Measurements from ENCODE around the gene FAM185A.

FAM185A gene

GRCh38 chr7:102813191-102814024 is 64.6 kb downstream of the FAM185A start:
- Histone ChIP-seq H3K9me2 (replicated peaks; ENCODE audit: control insufficient read depth, low read length) (no peaks in the 10 kb centered on the region), H3K36me3 (ENCODE audit: control insufficient read depth, low read length) (peaks cover 2% of the 10 kb centered on the region; the same call in 1 of the 2 replicates), H4K20me1 (ENCODE audit: control insufficient read depth, insufficient read depth, low read depth, low read length) (no peaks in the 10 kb centered on the region), H3K4me2 (ENCODE audit: low read length) (peak overlapping the region; percentile 56), H3F3A (ENCODE audit: control insufficient read depth, insufficient read depth) (peaks cover 5% of the 10 kb centered on the region; the same call in 1 of the 2 replicates), H3K9me3 (ENCODE audit: control insufficient read depth, insufficient read depth, low read length) (no peaks in the 10 kb centered on the region), H3K79me2 (ENCODE audit: control insufficient read depth, low read length) (no peaks in the 10 kb centered on the region), H3K27me3 (ENCODE audit: control insufficient read depth, low read length) (no peaks in the 10 kb centered on the region), H3K27ac (ENCODE audit: low read depth, low read length) (no peak overlapping the region), H3K4me1 (ENCODE audit: control insufficient read depth, low read length) (peaks cover 51% of the 10 kb centered on the region), H3K4me3 (ENCODE audit: low read length) (no peak overlapping the region)
- TF ChIP-seq EZH2phosphoT487 (IDR thresholded peaks at IDR 0.05; ENCODE audit: borderline replicate concordance, low read length) (no peak), CTCF (IDR thresholded peaks at IDR 0.05; ENCODE audit: low read depth, low read length, poor library complexity, severe bottlenecking) (no peak)

GRCh38 chr7:102814025-102814471 is 65.2 kb downstream of the FAM185A start:
- H3K4me2 ChIP-seq (ENCODE audit: low read length): no peak overlapping the region
- H3K4me1 ChIP-seq (ENCODE audit: control insufficient read depth, low read length): peaks cover 46% of the 10 kb centered on the region
- no peaks in the 10 kb centered on the region for H3K9me3 ChIP-seq (ENCODE audit: control insufficient read depth, insufficient read depth, low read length)
- no peaks in the 10 kb centered on the region for H3K36me3 ChIP-seq (ENCODE audit: control insufficient read depth, low read length)
- peaks cover 5% of the 10 kb centered on the region; the same call in 1 of the 2 replicates for H3F3A ChIP-seq (ENCODE audit: control insufficient read depth, insufficient read depth)
- no peaks in the 10 kb centered on the region for H3K27me3 ChIP-seq (ENCODE audit: control insufficient read depth, low read length)
- no peaks in the 10 kb centered on the region for H3K79me2 ChIP-seq (ENCODE audit: control insufficient read depth, low read length)
- H3K4me3 ChIP-seq (ENCODE audit: low read length): no peak overlapping the region
- no peak overlapping the region for H3K27ac ChIP-seq (ENCODE audit: low read depth, low read length)
- TF ChIP-seq CTCF (IDR thresholded peaks at IDR 0.05; ENCODE audit: low read depth, low read length, poor library complexity, severe bottlenecking): no peak
- no peak for TF ChIP-seq EZH2phosphoT487 (IDR thresholded peaks at IDR 0.05; ENCODE audit: borderline replicate concordance, low read length)
- no peaks in the 10 kb centered on the region for H3K9me2 ChIP-seq (replicated peaks; ENCODE audit: control insufficient read depth, low read length)
- H4K20me1 ChIP-seq (ENCODE audit: control insufficient read depth, insufficient read depth, low read depth, low read length): no peaks in the 10 kb centered on the region

GRCh38 chr7:102817616-102818573 is 69.1 kb downstream of the FAM185A start:
- H3K27me3 ChIP-seq (ENCODE audit: control insufficient read depth, low read length): no peaks in the 10 kb centered on the region
- peaks cover 31% of the 10 kb centered on the region for H3K4me1 ChIP-seq (ENCODE audit: control insufficient read depth, low read length)
- H3K9me2 ChIP-seq (replicated peaks; ENCODE audit: control insufficient read depth, low read length): no peaks in the 10 kb centered on the region
- H3F3A ChIP-seq (ENCODE audit: control insufficient read depth, insufficient read depth): peaks cover 10% of the 10 kb centered on the region; the same call in 1 of the 2 replicates
- no peak overlapping the region for H3K4me3 ChIP-seq (ENCODE audit: low read length)
- TF ChIP-seq EZH2phosphoT487 (IDR thresholded peaks at IDR 0.05; ENCODE audit: borderline replicate concordance, low read length) (no peak), CTCF (IDR thresholded peaks at IDR 0.05; ENCODE audit: low read depth, low read length, poor library complexity, severe bottlenecking) (no peak)
- no peak overlapping the region for H3K4me2 ChIP-seq (ENCODE audit: low read length)
- no peaks in the 10 kb centered on the region for H4K20me1 ChIP-seq (ENCODE audit: control insufficient read depth, insufficient read depth, low read depth, low read length)
- peaks cover 7% of the 10 kb centered on the region; the same call in 1 of the 2 replicates for H3K36me3 ChIP-seq (ENCODE audit: control insufficient read depth, low read length)
- no peaks in the 10 kb centered on the region for H3K9me3 ChIP-seq (ENCODE audit: control insufficient read depth, insufficient read depth, low read length)
- no peaks in the 10 kb centered on the region for H3K79me2 ChIP-seq (ENCODE audit: control insufficient read depth, low read length)
- H3K27ac ChIP-seq (ENCODE audit: low read depth, low read length): no peak overlapping the region

Measured in DOHH2 (cell line).